Brain microvascular endothelial cell (primary cell): ENCODE measurements around the gene TSHZ3.
A peak's percentile ranks its signal among the peaks of the same experiment; 100 is the strongest.

Experiments used
- DNase-seq: peaks from one replicate; pipeline ENCODE4 v3.0.0-alpha.2; 2020
- H3K27ac ChIP-seq: fragments of 250-450 bp; sonication (Bioruptor Pico); 2 replicates; pipeline ENCODE4 v1.5.1; 2020; ENCODE audit warnings: mild to moderate bottlenecking, moderate library complexity
- H3K27me3 ChIP-seq: fragments of 250-450 bp; sonication (Bioruptor Pico); replicated peaks from 2 replicates; pipeline ENCODE4 v1.5.1; 2020; ENCODE audit warnings: mild to moderate bottlenecking
- H3K36me3 ChIP-seq: fragments of 250-450 bp; sonication (Bioruptor Pico); replicated peaks from 2 replicates; pipeline ENCODE4 v1.5.1; 2020; ENCODE audit warnings: mild to moderate bottlenecking
- H3K4me3 ChIP-seq: 2 replicates; pipeline ENCODE4 v1.5.1; 2011; ENCODE audit warnings: low read depth, mild to moderate bottlenecking, control low read depth, low read length, moderate library complexity
- CTCF ChIP-seq: IDR thresholded peaks from 2 replicates; pipeline ENCODE4 v1.5.1; 2011; ENCODE audit warnings: low read depth, mild to moderate bottlenecking, moderate library complexity, low read length, control low read depth, inconsistent platforms; ENCODE audit errors: missing control alignments
- in situ Hi-C: cut with HindIII; loops from 2 replicates; pipeline ENCODE4 v1.10.0; 2017; ENCODE audit warnings: low sequenced_read_pairs, low pct_ligation_motif_present

TSHZ3 gene

GRCh38 chr19:31350033-31350692 is 927 bp upstream of the TSHZ3 start:
- DNase-seq = no peak
- TF ChIP-seq CTCF = no peak
- peaks cover 17% of the 10 kb centered on the region for H3K27me3 ChIP-seq
- H3K36me3 ChIP-seq = no peaks in the 10 kb centered on the region
- in situ Hi-C loops = no loop called here
- H3K4me3 ChIP-seq = peak overlapping the region; percentile 67
- peak overlapping the region; percentile 78 for H3K27ac ChIP-seq

DNA sequence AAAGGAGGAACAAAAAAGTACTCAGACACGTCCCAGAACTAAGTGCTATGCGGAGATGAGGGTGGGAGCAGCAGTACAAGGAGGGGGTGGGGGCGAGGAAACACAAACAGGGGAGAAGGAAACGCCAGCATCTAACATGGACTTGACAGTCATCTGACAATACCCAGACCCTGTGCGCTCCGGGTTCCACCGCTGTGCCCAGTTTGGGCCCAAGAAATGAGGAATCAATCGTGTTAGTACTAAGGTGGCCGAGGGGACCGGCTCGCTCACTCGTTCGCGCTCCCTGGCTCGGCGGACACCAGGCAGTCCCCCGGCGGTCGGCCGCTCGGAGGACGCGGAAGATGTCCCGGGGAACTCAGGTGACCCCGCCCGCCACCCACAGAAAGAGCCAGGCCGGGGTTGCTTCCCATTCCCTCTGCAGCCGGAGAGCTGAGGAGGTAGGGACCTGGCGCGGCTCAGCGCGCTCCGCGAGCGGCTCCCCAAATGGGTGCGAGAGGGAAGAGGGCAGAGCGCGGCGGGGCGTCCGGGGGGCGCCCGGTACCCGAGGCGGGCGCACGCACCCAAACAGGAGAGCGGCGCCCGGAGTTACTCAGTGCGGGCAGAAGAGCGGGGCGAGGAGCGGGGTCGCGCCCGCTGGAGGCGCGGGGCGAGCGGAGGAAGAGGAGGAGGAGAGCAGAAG is 616 bp downstream of the TSHZ3 start:
- Histone ChIP-seq H3K27ac (peak overlapping the region; percentile 5), H3K27me3 (peaks cover 3% of the 10 kb centered on the region), H3K36me3 (no peaks in the 10 kb centered on the region), H3K4me3 (peak overlapping the region; percentile 67)
- in situ Hi-C loops = no loop called here
- TF ChIP-seq CTCF = no peak
- DNase-seq = no peak

DNA sequence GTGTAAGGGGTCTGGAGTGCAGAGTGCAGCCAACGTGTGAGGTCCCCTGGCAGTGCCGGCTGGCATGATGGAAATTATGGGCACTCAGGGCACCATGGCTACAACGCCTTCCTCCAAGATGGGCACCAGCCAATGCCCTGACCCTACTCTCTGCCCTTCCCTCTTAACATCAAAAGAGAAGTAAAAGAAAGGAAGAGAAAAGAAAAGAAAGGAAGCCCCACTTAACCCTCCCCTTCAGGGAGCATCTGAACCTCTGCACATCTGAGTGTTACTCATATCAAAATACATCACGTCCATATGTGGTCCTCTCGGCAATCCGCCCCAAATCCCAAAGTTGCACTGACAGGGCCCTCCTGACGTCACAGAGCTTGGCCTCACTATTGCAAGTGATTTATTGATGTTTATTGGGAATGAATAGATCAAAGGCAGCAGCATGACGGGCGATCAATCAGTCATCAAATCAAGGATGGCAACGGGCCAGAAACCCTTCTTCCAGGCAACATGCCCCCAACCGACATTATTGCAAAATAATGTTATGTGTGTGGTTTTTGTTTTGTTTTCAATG is 1.3 kb downstream of the TSHZ3 start:
- no peak for TF ChIP-seq CTCF
- no peak overlapping the region for H3K27ac ChIP-seq
- in situ Hi-C loops = no loop called here
- H3K36me3 ChIP-seq = no peaks in the 10 kb centered on the region
- peaks cover 2% of the 10 kb centered on the region for H3K27me3 ChIP-seq
- peak overlapping the region; percentile 67 for H3K4me3 ChIP-seq
- DNase-seq = no peak

GRCh38 chr19:31347354-31347753 is 1.9 kb downstream of the TSHZ3 start:
- no peak for DNase-seq
- no peak for TF ChIP-seq CTCF
- in situ Hi-C loops = no loop called here
- H3K27me3 ChIP-seq = no peaks in the 10 kb centered on the region
- no peak overlapping the region for H3K27ac ChIP-seq
- no peaks in the 10 kb centered on the region for H3K36me3 ChIP-seq
- no peak overlapping the region for H3K4me3 ChIP-seq

DNA sequence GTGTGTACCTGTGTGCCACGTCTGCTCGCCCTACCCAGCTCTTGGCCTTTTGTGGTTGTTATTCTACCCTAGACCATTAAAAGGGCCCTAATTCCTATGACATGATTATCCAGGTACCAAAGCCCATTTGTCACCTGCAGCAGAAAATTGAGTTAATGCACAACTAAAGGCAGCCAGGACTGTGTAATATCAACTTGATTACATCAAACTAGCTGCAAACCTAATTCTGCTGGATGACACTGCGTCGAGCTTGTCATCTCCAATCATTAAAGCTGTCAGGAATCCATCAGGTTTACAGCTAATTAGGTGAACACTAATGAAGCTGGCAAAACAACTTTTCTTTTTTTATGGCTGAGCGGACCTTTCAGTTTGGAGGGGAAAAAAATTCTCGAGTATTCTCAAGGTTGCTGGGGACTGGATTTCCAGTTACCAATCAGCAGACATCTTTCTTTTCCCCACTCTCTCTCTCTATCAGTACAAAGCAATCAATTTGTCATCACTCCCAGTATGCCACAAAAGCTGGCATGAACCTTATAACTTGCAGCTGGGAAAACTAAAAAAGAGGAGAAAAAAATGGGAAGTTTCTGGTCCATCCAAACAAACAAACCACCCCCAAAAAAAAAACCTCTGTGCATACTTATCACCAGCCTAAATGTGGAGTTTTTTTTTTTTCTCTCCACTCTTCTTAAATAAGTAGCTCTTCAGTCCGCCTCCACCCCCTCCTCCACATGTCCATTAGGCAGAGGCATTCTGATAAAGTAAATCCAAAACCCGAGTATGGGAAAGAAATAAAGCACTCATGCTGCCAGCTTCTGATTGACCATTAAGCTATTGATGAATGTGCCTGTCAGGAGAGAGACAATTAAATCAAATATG is 2.8 kb downstream of the TSHZ3 start:
- no peaks in the 10 kb centered on the region for H3K27me3 ChIP-seq
- H3K4me3 ChIP-seq = no peak overlapping the region
- no peak for TF ChIP-seq CTCF
- H3K36me3 ChIP-seq = no peaks in the 10 kb centered on the region
- in situ Hi-C loops = no loop called here
- DNase-seq = no peak
- no peak overlapping the region for H3K27ac ChIP-seq
